Neural cell (in vitro differentiated cells): ENCODE data around the gene AFMID. TPM values are rescaled to one million over a fixed set of nuclear protein-coding genes. Genes with fewer than 3 reads are reported as not detected.

Experiments
- H2AFZ ChIP-seq: fragments of 200-600, 300-800 bp; sonication (generic), shearing (Covaris generic); 2 replicates; pipeline ENCODE4 v1.6.0; 2014; ENCODE audit warnings: low read depth, mild to moderate bottlenecking, antibody characterized with exemption, low read length, moderate library complexity
- H3F3A ChIP-seq: fragments of 200-600 bp; shearing (Covaris generic); 2 replicates; pipeline ENCODE4 v1.6.1; 2016; ENCODE audit warnings: mild to moderate bottlenecking, moderate library complexity, mixed read lengths, antibody characterized with exemption, low read length; ENCODE audit not compliant: insufficient read depth, poor library complexity, severe bottlenecking
- H3K27ac ChIP-seq: fragments of 200-600, 300-800 bp; sonication (generic), shearing (Covaris generic); 2 replicates; pipeline ENCODE4 v1.5.1; 2014; ENCODE audit warnings: mild to moderate bottlenecking, low read length, moderate library complexity
- H3K27me3 ChIP-seq: fragments of 300-800, 200-600 bp; sonication (generic), shearing (Covaris generic); 2 replicates; pipeline ENCODE4 v1.6.0; 2014; ENCODE audit warnings: mild to moderate bottlenecking, low read depth, low read length, moderate library complexity; ENCODE audit not compliant: insufficient read depth
- H3K36me3 ChIP-seq: fragments of 300-800, 200-600 bp; sonication (generic), shearing (Covaris generic); 2 replicates; pipeline ENCODE4 v1.5.1; 2014; ENCODE audit warnings: mild to moderate bottlenecking, antibody characterized with exemption, low read length, moderate library complexity; ENCODE audit not compliant: insufficient read depth
- H3K4me2 ChIP-seq: fragments of 300-800, 200-600 bp; sonication (generic), shearing (Covaris generic); 2 replicates; pipeline ENCODE4 v1.6.0; 2014; ENCODE audit warnings: mild to moderate bottlenecking, low read length
- H3K4me3 ChIP-seq: fragments of 300-800, 200-600 bp; sonication (generic), shearing (Covaris generic); 2 replicates; pipeline ENCODE4 v1.5.1; 2014; ENCODE audit warnings: mild to moderate bottlenecking, low read length, moderate library complexity
- H3K79me2 ChIP-seq: fragments of 200-600 bp; shearing (Covaris generic); replicated peaks from 2 replicates; pipeline ENCODE4 v1.6.0; 2014; ENCODE audit warnings: mild to moderate bottlenecking, low read length, moderate library complexity; ENCODE audit not compliant: insufficient read depth
- H3K9ac ChIP-seq: fragments of 300-800, 200-600 bp; sonication (generic), shearing (Covaris generic); 2 replicates; pipeline ENCODE4 v1.6.1; 2016; ENCODE audit warnings: mild to moderate bottlenecking, low read length, mixed read lengths
- H3K9me2 ChIP-seq: fragments of 200-600 bp; shearing (Covaris generic); 2 replicates; pipeline ENCODE4 v1.6.1; 2016; ENCODE audit warnings: mild to moderate bottlenecking, low read length, mixed read lengths; ENCODE audit not compliant: insufficient read depth
- H3K9me3 ChIP-seq: fragments of 200-600, 300-800 bp; sonication (generic), shearing (Covaris generic); 2 replicates; pipeline ENCODE4 v1.6.1; 2016; ENCODE audit warnings: mild to moderate bottlenecking, mixed run types, low read length, moderate library complexity, mixed read lengths
- H4K20me1 ChIP-seq: fragments of 200-600 bp; shearing (Covaris generic); 2 replicates; pipeline ENCODE4 v1.6.1; 2016; ENCODE audit warnings: mild to moderate bottlenecking, mixed run types; ENCODE audit not compliant: insufficient read depth
- CTCF ChIP-seq: fragments of 450-650 bp; IDR thresholded peaks from 2 replicates; pipeline ENCODE4 v1.5.1; 2014; ENCODE audit warnings: antibody characterized with exemption, mild to moderate bottlenecking, moderate library complexity; ENCODE audit not compliant: poor library complexity, severe bottlenecking
- EP300 ChIP-seq: fragments of 450-650 bp; conservative IDR thresholded peaks from 2 replicates; pipeline ENCODE4 v1.6.1; 2014; ENCODE audit warnings: antibody characterized with exemption, mild to moderate bottlenecking, moderate library complexity; ENCODE audit not compliant: poor library complexity, severe bottlenecking
- EZH2 ChIP-seq: fragments of 200-600, 300-800 bp; shearing (Covaris generic), sonication (generic); IDR thresholded peaks from 2 replicates; pipeline ENCODE4 v1.6.1; 2014; ENCODE audit warnings: antibody characterized with exemption, low read length, borderline replicate concordance, mild to moderate bottlenecking; ENCODE audit not compliant: insufficient read depth, poor library complexity, severe bottlenecking
- MXI1 ChIP-seq: fragments of 450-650 bp; conservative IDR thresholded peaks from 2 replicates; pipeline ENCODE4 v1.6.1; 2014; ENCODE audit warnings: antibody characterized with exemption, mild to moderate bottlenecking; ENCODE audit not compliant: poor library complexity, severe bottlenecking
- POLR2AphosphoS5 ChIP-seq: IDR thresholded peaks from 2 replicates; pipeline ENCODE4 v1.6.1; 2012
- RAD21 ChIP-seq: fragments of 450-650 bp; conservative IDR thresholded peaks from 2 replicates; pipeline ENCODE4 v1.6.1; 2014; ENCODE audit warnings: antibody characterized with exemption, mild to moderate bottlenecking, moderate library complexity
- REST ChIP-seq: IDR thresholded peaks from 2 replicates; pipeline ENCODE4 v1.6.1; 2012; ENCODE audit warnings: borderline replicate concordance
- SMC3 ChIP-seq: fragments of 450-650 bp; conservative IDR thresholded peaks from 2 replicates; pipeline ENCODE4 v1.6.1; 2014; ENCODE audit warnings: antibody characterized with exemption, mild to moderate bottlenecking, moderate library complexity; ENCODE audit not compliant: poor library complexity
- TAF1 ChIP-seq: IDR thresholded peaks from 2 replicates; pipeline ENCODE4 v1.6.1; 2012; ENCODE audit warnings: low read depth
- polyA plus RNA-seq: library from polyadenylated mRNA; depleted of rRNA; stranded (reverse); fragments of >200 nt; gene quantifications from 2 replicates; pipeline ENCODE4 v1.2.3, GENCODE V29; 2014

Gene AFMID
- polyA plus RNA-seq, 1 donor from 2014 or later: 15.8 TPM

- Histone ChIP-seq H3K36me3 (no peaks in the 10 kb centered on the region), H3K9ac (no peak overlapping the region), H3K9me2 (no peaks in the 10 kb centered on the region), H3K27ac (no peak overlapping the region), H3K79me2 (no peaks in the 10 kb centered on the region), H3F3A (no peaks in the 10 kb centered on the region), H3K4me3 (no peak overlapping the region), H4K20me1 (no peaks in the 10 kb centered on the region), H3K27me3 (no peaks in the 10 kb centered on the region), H2AFZ (no peak overlapping the region), H3K4me2 (no peak overlapping the region), H3K9me3 (no peaks in the 10 kb centered on the region)
- no peak for TF ChIP-seq MXI1
These were observed 46.8 kb upstream of the AFMID start for GRCh38 chr17:78140169-78141051.

GRCh38 chr17:78141437-78142118, 45.6 kb upstream of the AFMID start:
- Histone ChIP-seq H3K9ac (no peak overlapping the region), H3K27ac (no peak overlapping the region), H4K20me1 (no peaks in the 10 kb centered on the region), H3K9me2 (no peaks in the 10 kb centered on the region), H3K36me3 (no peaks in the 10 kb centered on the region), H3K79me2 (no peaks in the 10 kb centered on the region), H3F3A (no peaks in the 10 kb centered on the region), H3K4me2 (no peak overlapping the region), H3K27me3 (no peaks in the 10 kb centered on the region), H3K9me3 (no peaks in the 10 kb centered on the region), H3K4me3 (no peak overlapping the region), H2AFZ (no peak overlapping the region)
- TF ChIP-seq EP300 (no peak), SMC3 (no peak), POLR2AphosphoS5 (no peak), RAD21 (no peak), CTCF (no peak), TAF1 (no peak), EZH2 (no peak), REST (no peak), MXI1 (no peak)
